HG02642 (cell line): ENCODE data around the gene PDE5A.
A peak's percentile ranks its signal among the peaks of the same experiment; 100 is the strongest.
"Not testable (repeated sequence)": the region's sequence is repeated elsewhere in the genome, so short reads cannot be mapped to it uniquely, and the experiment has no call there.

Experiments
- ATAC-seq: cut with Tn5 transposase; IDR thresholded peaks from one replicate; pipeline ENCODE4 v1.9.1; 2021; ENCODE audit warnings: mild to moderate bottlenecking; ENCODE audit not compliant: unreplicated experiment, poor library complexity

The PDE5A gene

DNA sequence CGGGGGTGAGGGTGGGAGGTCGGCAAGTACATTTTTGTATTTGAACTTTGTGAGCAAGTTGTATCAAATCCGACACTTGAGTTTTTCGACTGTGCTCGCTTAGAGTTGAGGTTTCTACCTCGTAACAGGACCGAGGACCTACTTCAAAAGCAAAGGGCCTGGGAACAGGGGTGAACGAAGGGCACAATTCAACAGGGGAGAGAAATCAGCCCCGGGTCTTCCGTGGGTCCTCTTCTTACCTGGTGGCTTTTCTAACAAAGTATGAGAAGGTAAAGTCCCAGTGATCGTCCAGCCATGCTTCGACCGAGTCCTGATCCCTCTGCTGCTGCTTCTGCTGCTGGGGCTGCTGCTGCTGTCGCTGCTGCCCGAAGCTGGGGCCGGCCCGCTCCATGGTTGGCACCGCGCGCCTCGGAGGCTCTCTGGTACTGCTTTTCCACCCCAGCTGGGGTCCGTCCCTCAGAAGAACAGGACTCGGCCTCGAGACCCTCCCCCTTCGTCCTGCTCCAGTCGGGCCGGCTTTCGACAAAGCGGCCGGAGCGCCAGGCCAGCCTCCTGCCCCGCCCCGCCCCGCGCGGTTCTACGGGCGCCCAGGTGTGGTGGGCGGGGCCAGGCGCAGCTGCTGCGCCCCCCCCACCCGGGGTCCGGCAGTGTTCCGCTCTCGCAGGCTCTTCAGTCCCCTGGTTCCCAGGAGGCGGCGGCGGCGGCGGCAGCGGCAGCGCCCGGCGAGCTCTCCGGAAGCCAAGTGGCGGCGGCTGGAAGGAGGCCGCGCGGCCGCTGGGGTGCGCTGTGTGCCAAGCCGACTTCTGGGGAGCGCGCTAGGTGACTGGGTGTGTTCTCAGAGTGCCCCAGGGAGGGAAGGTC is at the start of gene PDE5A:
PDE5A (minus strand) TSS at position 524 of the 861 bp plus-strand sequence; CDS start at position 391, 133 bp downstream.
- ATAC-seq, result peak; percentile 92

DNA sequence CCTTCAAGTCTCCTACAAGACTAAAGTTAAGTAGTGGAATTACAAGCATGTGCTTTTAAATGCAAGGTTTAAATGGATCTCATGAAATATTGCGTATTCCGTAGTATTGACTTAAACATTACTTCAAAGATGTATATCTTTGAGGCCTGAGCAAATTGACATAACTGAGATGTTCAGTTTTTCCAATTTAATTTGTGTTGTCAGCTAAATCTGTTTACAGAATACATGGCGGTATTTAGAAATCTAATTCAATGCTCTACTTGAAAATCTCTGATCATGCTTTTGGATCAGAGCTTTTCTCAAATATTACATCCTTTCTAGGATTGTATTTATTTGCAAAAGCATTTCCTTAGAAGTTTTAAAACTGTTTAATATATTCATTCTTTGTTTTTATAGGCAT is 47.5 kb upstream of the PDE5A start:
- no peak for ATAC-seq

DNA sequence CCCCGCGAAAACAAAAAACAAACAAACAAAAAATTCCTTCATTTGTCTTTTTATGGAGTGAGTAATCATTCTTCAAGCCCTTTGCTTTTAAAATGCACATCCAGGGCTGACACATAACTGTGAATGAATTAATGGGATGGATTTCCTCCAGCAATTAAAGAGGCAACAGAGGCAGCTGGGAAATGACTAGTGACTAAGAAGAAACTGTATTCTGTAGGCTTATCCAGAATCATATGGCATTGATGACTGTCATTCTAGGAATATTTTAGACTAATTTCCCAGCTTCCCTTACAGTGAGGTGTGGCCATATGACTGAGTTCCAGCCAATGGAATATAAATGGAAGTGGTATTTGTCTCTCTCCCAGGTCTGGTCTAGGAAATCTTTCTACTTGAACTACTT is 46.8 kb upstream of the PDE5A start:
- no peak for ATAC-seq

DNA sequence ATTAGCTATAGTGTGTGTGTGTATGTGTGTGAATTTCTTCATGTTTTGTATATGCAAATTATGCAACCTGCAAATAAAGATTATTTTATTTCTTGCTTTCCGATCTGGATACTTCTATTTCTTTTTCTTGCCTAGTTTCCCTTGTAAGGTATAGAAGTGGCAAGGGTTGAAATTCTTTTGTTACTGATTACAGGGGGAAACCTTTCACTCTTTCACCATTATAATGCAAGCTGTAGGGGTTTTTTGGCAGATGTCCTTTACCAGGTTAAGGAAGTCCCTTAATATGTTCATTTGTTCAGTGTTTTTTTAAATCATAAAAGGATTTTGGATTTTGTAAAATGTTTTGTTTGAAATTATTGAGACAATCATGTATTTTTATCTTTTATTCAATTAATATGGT is 44.3 kb upstream of the PDE5A start:
- no peak for ATAC-seq

DNA sequence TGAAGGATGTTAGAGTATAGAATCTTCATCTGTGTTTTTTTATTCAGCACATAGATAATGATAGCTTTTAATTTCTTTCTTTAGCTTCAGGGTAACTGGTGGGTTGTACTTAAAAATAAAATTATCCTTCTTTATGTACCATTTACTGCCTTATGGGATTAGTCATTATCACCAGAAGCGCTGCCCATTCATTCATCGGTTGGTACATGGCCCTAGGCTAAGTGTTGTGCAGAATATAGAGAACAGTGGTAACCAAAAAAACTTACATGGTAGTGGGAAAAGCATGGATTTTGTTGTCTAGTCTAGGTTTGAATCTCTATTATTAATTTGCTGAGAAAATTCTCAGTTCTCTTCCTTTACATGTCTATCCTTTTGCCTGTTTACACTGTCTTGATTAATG is 43.5 kb upstream of the PDE5A start:
- ATAC-seq, result no peak

DNA sequence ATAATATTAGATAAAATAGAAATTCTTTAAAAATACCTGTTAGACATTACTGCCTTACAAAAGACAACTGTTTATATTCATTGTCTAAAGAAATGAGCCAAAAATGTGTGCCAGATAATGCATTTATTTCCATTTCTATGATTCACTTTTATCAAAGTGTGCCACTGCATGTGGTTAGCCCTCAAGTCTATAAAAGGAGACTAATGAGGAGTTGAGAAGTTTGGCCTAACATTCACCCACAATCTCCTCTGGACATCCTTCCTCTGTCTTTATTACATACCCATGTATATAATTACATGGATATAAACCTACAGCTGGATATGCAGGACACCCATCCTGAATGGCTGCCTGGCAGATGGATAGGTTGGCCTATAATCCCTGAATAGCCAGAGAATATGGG is 42.6 kb upstream of the PDE5A start:
- no peak for ATAC-seq

DNA sequence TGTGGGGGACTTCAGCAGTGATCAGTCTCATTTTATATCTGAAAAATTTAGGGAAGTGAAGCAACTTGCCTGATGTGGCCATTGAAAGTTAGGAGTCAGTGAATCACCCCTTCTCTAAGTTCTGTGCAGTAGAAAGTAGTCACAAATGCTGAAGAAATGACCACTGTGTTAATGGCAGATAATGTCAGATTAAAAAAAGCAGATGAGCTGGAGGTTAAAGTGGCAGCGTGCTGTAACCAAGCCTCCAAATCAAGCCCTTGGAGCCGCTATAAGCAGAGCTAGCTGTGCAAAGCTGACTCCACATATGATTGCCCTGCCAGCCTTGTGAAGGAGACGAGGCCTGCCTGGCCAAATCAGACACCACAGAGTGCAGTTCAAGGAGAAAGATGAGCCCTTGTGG is 39.2 kb upstream of the PDE5A start:
- no peak for ATAC-seq

DNA sequence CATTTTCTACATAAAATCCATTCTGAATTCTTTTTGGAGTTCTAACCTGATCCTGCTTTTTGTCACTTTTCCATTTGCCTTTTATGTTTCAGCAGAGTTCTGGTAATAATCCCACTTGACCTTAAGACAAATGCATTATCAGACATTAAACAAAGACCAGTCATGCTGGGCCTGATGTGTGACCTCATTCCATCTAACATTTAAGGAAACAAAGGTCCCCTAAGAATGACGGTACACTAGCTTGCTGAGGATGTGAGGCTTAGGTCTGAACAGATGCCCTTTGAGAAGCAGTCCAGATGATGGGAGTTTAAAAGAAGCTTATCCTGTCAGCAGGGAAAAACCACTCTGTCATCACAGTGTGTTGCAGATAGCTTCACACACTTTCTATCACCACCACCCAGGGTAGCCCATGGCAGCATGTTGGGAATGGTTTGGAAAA is 38.1 kb upstream of the PDE5A start:
- ATAC-seq, result no peak

DNA sequence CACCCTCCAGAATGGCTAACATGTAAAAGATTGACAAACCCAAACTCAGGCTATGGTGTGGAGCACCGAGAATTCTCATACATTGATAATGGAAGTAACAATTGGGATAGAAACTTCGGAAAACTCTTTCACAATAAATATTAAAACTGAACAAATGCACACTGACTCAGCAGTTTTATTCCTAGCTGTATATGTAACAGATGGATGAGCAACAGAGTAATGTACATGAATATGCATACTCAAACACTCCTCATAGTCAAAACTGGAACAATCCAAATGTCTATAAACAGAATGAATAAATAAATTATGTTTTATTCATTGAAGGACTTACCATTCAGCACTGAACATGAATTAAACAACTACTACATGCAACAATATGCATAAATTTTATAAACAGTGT is 37.1 kb upstream of the PDE5A start:
- ATAC-seq, result no peak

DNA sequence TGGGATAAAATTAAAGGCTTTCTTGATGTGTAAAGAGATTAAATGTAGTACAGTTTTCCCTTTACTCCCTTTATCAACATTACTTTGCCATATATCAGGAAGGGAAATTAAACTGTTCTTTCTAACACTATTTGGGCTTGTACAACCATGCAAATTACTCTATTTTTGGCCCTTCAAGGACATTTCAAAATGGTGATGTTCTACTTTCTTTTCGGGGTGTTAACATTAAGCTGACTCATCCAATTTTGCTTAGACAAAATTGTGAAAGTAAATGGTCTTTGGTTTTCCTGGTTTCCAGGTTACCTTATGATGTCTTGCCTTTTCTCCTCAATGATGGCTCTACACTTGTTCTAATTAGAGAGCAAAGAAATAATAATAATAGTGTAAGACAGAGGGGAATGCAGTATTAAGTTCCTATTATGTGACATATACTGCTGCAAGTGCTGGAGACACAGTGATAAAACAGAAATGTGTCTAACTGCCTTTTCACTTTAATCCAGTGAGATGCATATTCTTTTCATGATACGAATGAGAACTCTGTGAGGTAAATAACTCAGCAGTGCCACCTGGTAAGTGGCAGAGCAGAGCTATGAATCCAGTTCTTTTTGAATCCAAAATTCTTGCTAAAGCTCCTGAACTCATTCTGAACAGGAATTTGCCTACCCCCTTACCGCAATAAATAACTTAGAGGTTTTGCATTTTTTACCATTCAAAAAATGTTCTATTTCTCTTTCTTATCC is 35.7 kb upstream of the PDE5A start:
- ATAC-seq, result no peak

DNA sequence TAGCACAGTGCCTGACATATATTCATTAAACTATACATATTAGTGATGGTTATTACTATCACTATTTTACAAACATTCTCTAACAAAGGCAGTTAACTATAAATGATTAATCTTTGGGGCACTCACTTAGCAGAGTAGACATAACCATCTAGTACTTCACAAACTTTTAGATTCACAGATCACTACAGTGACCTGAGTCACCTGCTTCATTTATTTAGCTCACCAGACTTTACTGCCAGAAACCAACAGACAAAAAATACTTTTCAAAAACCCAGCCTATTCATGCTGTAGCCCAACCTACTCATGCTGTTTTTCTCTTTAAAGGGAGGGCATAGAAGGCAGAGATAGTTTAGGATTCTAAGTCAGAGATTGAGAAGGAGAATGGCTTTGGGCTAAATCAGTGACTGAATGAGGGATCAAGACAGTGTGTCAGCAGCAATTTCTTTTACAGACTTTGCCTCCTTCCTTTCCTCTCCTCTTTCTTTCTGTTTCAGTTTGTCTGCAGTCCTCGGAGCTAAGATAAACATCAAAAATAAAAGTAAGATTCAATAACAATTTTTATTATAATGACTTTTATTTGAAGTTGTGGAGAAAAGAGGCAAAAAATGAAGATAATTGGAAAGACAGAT is 34.7 kb upstream of the PDE5A start:
- ATAC-seq, result no peak

DNA sequence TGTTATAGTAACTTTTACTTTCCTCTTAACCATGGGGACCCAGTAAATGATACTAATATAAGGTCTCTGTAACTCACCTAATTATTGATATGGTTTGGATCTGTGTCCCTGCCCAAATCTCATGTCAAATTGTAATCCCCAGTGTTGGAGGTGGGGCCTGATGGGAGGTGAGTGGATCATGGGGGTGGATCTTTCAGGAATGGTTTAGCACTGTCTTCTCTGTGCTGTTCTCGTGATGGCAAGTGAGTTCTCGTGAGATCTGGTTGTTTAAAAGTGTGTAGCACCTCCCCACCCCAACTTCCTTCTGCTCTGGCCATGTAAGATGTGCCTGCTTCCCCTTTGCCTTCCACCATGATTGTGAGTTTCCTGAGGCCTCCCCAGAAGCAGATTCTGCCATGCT is 34.0 kb upstream of the PDE5A start:
- ATAC-seq, result not testable (repeated sequence)

DNA sequence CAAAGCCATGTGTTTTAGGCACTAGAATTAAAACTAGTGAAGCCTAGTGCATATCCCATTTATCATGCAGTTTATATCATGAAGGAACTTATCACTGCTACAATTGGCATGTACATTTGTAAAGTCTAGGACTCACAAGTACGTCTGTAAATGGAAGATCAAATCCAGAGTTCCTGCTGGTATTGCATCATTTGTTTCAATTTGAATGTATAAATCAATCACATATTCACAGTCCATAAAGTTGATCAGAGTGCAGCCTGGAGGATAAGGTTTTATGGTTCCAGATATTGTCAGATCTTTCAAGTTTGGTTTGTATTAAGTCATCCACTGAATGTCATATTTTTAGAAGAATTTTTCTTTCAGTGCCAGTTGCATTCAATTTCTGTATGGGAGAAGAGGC is 32.6 kb upstream of the PDE5A start:
- no peak for ATAC-seq

DNA sequence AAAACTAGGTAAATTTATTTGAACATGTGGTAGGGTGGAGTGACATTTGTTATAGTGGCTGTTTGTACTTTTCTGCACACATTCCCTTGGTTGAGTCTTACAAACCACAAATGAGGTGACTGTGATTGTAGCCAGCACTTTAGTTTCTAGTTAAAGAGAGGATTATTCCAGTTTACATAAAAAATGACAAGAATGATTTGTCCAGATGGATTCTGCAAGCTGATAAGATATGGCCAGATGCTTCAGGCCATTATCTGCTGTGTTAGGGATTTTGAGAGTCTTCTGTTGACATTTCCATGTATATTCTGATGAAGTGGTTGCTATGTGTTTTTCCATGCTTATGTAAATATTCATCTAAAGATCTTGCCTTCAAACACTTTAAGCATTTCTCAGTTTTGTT is 31.0 kb upstream of the PDE5A start:
- ATAC-seq, result no peak

DNA sequence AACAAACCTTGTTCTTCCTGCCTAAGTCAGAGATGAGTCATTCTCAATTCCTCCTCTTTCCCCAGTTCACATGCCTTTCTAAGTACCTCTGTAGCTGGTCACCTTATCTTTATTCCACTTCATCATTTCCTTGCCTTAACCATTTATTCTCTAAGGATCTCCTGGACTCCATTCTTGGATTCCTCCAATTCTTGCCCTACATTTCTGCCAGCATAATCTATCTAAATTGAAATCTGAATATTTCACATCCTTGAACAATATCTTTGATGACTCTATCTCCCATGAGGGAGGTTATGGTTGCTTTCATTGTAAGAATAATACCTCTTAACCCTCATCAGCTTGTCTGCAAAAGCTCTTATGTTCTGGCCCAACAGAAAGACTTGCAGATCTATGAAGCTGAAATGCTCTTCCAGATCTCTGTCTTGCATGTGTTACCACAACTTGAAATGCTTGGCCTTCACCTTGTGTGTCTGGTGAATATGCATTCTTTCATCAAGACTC is 28.6 kb upstream of the PDE5A start:
- ATAC-seq, result no peak

DNA sequence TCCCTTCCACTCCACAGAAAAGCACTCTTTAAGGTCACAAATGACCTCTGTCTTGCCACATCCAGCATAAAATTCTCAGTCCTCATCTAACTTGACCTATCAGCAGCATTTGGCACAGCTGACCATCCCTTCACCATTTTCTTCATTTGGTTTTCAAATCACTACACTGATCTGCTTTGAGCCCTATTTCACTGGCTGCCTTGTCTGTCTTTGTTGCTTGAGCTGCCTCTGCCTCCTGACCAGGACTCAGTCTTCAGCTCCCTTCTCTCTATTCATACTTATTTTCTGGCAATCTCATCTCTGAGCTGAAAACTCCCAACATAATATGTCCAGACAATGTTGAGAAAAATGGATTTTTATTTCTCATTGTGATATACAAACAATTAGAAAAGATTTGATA is 27.7 kb upstream of the PDE5A start:
- ATAC-seq, result no peak

DNA sequence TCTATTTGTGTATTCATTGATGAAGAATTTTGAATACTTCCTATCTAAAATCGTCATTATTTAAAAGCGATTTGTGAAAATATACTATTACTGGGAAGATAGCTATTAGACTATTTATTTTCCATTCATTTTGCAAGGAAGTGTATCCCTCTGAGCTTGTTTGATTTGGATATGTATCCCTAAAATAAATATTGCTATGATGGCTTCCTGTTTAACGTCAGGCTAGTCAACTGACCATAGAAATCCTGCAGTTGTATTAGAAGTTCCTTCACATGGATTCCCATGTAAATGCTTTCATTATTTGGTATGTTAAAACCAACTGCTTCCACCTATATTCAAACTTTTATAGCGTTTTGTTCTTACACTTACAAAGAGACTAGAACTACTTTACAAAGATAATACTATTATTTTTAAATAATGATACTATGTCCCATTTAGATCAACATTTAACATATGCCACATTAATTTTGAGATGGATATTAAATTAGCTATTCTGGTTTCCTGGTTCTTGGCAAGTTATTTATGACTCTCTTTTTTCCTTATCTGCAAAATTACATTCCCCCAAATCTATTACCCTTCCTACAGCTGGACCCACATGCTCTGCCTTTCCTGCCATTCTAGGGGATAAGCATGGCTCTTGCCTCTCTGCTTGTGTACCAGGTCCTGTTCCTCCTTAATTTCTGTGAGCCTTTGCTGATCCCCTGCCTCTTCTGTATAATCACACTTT is 26.7 kb upstream of the PDE5A start:
- ATAC-seq, result no peak

DNA sequence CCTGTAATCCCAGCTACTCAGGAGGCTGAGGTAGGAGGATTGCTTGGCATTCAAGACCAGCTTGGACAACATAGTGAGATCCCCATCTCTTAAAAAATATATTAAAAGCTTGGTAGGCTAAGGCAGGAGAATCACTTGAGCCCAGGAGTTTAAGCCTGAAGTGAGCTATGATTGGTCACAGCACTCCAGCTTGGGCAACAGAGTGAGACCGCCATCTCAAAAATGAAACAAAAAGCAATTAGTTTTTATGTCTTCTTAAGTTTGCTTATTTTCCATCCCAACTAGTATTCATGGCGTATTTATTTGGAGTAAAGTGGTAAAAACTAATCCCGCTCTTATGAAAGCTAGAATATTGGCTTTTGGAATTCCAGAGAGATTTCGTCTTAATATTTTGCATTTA is 25.4 kb upstream of the PDE5A start:
- no peak for ATAC-seq

DNA sequence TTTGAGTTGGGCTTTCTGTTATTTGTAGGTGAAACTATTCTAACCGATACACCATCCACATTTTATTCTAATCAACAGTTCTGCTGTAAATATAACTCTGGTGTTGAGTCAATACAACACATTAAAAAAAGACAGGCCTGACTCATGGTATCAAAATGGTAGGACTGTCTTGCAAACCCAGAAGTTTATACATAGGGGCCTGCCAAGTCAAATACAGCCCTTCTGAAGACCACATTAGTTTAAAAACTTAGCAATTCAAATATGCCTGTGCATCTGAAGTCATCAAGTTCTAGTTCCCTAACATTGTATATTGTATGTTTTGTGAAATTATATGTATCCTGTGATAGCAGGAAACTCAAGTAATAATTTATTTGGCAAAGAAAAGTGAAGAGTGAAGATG is 24.4 kb upstream of the PDE5A start:
- ATAC-seq, result no peak

DNA sequence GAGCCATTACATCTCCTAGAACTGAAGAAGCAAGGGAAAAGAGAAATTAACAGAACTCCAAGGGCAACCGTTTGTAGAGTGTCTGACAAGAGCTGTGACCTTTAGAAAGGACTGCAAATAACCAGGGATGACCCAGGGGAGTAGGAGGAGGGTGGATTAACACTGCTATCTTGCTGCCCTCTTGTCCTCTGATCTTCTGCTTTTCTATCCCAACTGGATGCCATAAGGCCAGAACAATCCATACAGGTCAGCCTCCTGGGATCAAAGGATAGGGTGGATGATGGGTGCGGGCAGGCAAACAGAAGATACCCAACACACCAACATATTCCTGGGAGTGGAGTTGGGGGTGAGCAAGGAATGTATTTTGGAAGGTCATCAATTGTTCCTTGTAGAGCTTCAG is 19.8 kb upstream of the PDE5A start:
- no peak for ATAC-seq
